ENCODE measurements around the gene ODAD3.

DNA sequence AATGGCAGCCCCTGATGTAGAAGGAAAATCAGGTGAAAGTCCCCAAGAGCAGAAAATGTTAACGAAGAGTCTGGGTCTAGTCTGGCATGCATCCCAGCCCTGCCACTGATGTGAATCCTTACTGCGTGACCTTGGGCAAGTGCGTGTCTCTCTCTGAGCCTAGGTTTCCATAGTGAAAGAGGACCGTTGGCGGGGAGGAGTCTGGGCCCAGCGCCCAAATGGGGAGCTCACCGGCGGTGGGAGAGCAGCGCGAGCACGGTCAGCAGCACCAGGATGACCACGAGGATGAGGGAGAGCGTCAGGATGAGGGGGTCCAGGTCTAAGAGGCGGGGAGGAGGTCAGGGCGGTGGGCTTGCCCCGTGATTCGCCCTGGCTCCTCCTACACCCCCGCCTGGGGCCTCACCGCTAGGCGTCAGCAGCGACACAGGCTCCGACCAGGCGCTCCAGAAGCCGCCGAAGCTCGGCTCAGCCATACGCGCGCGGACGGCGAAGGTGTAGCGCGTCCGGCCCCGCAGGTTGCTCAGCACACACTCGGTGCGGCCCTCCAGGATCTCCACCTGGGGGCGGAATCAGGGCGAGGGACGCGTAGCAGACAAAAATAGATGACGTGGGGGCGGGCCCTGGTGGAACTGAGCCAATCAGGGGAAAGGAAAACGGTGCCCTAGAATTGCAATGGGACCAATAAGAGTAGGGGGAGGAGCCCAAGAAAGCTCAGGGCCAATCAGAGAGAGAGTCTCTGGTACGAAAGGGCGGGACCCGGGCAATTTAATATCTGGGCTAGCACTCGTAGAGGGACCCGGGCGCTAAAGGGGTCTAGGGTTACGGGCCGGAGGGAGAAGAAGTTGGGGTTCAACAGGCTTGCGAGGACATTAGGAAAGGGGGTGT is 54.0 kb downstream of the ODAD3 start:
- no peak for TF ChIP-seq EZH2 (IDR thresholded peaks at IDR 0.05; ENCODE audit: insufficient read depth, low read length)
- TF ChIP-seq, protein P1, sequence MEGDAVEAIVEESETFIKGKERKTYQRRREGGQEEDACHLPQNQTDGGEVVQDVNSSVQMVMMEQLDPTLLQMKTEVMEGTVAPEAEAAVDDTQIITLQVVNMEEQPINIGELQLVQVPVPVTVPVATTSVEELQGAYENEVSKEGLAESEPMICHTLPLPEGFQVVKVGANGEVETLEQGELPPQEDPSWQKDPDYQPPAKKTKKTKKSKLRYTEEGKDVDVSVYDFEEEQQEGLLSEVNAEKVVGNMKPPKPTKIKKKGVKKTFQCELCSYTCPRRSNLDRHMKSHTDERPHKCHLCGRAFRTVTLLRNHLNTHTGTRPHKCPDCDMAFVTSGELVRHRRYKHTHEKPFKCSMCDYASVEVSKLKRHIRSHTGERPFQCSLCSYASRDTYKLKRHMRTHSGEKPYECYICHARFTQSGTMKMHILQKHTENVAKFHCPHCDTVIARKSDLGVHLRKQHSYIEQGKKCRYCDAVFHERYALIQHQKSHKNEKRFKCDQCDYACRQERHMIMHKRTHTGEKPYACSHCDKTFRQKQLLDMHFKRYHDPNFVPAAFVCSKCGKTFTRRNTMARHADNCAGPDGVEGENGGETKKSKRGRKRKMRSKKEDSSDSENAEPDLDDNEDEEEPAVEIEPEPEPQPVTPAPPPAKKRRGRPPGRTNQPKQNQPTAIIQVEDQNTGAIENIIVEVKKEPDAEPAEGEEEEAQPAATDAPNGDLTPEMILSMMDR (IDR thresholded peaks at IDR 0.05; ENCODE audit: insufficient read depth, low read depth, low read length) = peak; percentile 26
